Tibial artery (tissue), 4 donors: ENCODE results near the gene CAMSAP1.
A peak's percentile ranks its signal among the peaks of the same experiment; 100 is the strongest.
"Not testable (repeated sequence)": the region's sequence is repeated elsewhere in the genome, so short reads cannot be mapped to it uniquely, and the experiment has no call there.

Experiments used
- DNase-seq, 2 donors: peaks; one replicate each; pipeline ENCODE4 v3.0.0-alpha.2; 2019
- H3K27ac ChIP-seq, 2 donors: fragments of 200-600 bp; sonication (generic) in 1 of 2; 1 replicate in 1 of 2; 2 replicates in 1 of 2; pipeline ENCODE4 v1.5.1; 2018 to 2019; ENCODE audit warnings: mild to moderate bottlenecking in 1 of 2
- H3K27me3 ChIP-seq, 2 donors: fragments of 200-600 bp; sonication (generic) in 1 of 2; one replicate each; pipeline versions ENCODE4 v1.5.1 to v1.6.0; 2016 to 2019
- H3K36me3 ChIP-seq, 3 donors: fragments of 200-600 bp; sonication (generic) in 2 of 3; one replicate each; pipeline ENCODE4 v1.5.1; 2016 to 2019; ENCODE audit warnings: mild to moderate bottlenecking in 2 of 3
- H3K4me1 ChIP-seq, 4 donors: fragments of 200-600 bp; sonication (generic) in 2 of 4; 1 replicate in 3 of 4; 2 replicates in 1 of 4; pipeline ENCODE4 v1.5.1; 2016 to 2019
- H3K4me3 ChIP-seq, 2 donors: fragments of 200-600 bp; sonication (generic) in 1 of 2; 1 replicate in 1 of 2; 2 replicates in 1 of 2; pipeline ENCODE4 v1.5.1; 2018 to 2019; ENCODE audit warnings: mild to moderate bottlenecking in 2 of 2
- H3K9me3 ChIP-seq, 3 donors: fragments of 200-600 bp; sonication (generic) in 1 of 3; one replicate each; pipeline ENCODE4 v1.5.1; 2016 to 2019
- CTCF ChIP-seq, 2 experiments: fragments of 200-600 bp in 1 of 2; fragments of 450-650 bp in 1 of 2; IDR thresholded peaks; one replicate each; pipeline ENCODE4 v1.5.1; 2017 to 2019; ENCODE audit warnings: antibody characterized with exemption in 2 of 2, mild to moderate bottlenecking in 1 of 2, moderate library complexity in 1 of 2
- intact Hi-C: fragments of 100-400 bp; cut with DNase I; formaldehyde crosslinking; loops from one replicate; pipeline ENCODE4 v1.15.0; 2023; ENCODE audit warnings: low total_unique reads

CAMSAP1 gene

GRCh38 chr9:135919318-135919890, 12.1 kb upstream of the CAMSAP1 start:
- intact Hi-C loops: no loop called here
- Histone ChIP-seq H3K36me3 (peaks cover 32 to 40% (median 39%) of the 10 kb centered on the region in 3 donors), H3K27ac (no peak overlapping the region), H3K27me3 (no peaks in the 10 kb centered on the region), H3K4me3 (no peak overlapping the region), H3K9me3 (peaks cover 10 to 53% (median 51%) of the 10 kb centered on the region in 3 donors), H3K4me1 (no peaks in the 10 kb centered on the region)
- no peak for TF ChIP-seq CTCF (IDR thresholded peaks at IDR 0.05)
- DNase-seq: peak in 1 of 2 donors; percentile 49

- H3K4me1 ChIP-seq, H3K4me3 ChIP-seq, H3K27ac ChIP-seq, H3K27me3 ChIP-seq, intact Hi-C loops: not testable (repeated sequence)
- peak in 1 of 2 donors; percentile 7 for DNase-seq
- H3K9me3 ChIP-seq: peaks cover 10 to 79% (median 73%) of the 10 kb centered on the region in 3 donors
- peaks cover 57 to 64% (median 64%) of the 10 kb centered on the region in 3 donors for H3K36me3 ChIP-seq
These were observed 8.9 kb upstream of the CAMSAP1 start for GRCh38 chr9:135916227-135916626.

- H3K36me3 ChIP-seq: peaks cover 65 to 73% (median 72%) of the 10 kb centered on the region in 3 donors
- H3K9me3 ChIP-seq: peaks cover 10 to 79% (median 73%) of the 10 kb centered on the region in 3 donors
- H3K4me3 ChIP-seq: no peak overlapping the region
These were observed 7.6 kb upstream of the CAMSAP1 start for GRCh38 chr9:135914921-135915320.

GRCh38 chr9:135911233-135911632, 3.9 kb upstream of the CAMSAP1 start:
- H3K27ac ChIP-seq, H3K4me3 ChIP-seq, intact Hi-C loops, H3K27me3 ChIP-seq: not testable (repeated sequence)
- DNase-seq: peak in 1 of 2 donors; percentile 21
- peaks cover 0 to 23% (median 15%) of the 10 kb centered on the region in 4 donors for H3K4me1 ChIP-seq
- peaks cover 10 to 44% (median 39%) of the 10 kb centered on the region in 3 donors for H3K9me3 ChIP-seq
- H3K36me3 ChIP-seq: peaks cover 58% of the 10 kb centered on the region in 3 donors

More at GRCh38 chr9:135914921-135915320, 7.6 kb upstream of the CAMSAP1 start:
- intact Hi-C loops: no loop called here
- Histone ChIP-seq H3K27ac (no peak overlapping the region), H3K27me3 (no peaks in the 10 kb centered on the region), H3K4me1 (no peaks in the 10 kb centered on the region)
- TF ChIP-seq CTCF (IDR thresholded peaks at IDR 0.05): no peak
- peak in 1 of 2 donors; percentile 27 for DNase-seq

- Histone ChIP-seq H3K4me3 (no peak overlapping the region), H3K9me3 (peaks cover 9 to 39% (median 35%) of the 10 kb centered on the region in 3 donors), H3K4me1 (peaks cover 0 to 28% (median 18%) of the 10 kb centered on the region in 4 donors), H3K27ac (no peak overlapping the region), H3K27me3 (no peaks in the 10 kb centered on the region), H3K36me3 (peaks cover 53 to 54% (median 53%) of the 10 kb centered on the region in 3 donors)
- peak in 1 of 2 donors; percentile 34 for DNase-seq
- intact Hi-C loops: no loop called here
- no peak for TF ChIP-seq CTCF (IDR thresholded peaks at IDR 0.05)
These were observed 3.4 kb upstream of the CAMSAP1 start for GRCh38 chr9:135910757-135911156.

GRCh38 chr9:135910216-135910615, 2.9 kb upstream of the CAMSAP1 start:
- intact Hi-C loops: no loop called here
- TF ChIP-seq CTCF (IDR thresholded peaks at IDR 0.05): no peak
- Histone ChIP-seq H3K4me1 (peaks cover 0 to 33% (median 24%) of the 10 kb centered on the region in 4 donors), H3K27me3 (no peaks in the 10 kb centered on the region), H3K9me3 (peaks cover 4 to 34% (median 29%) of the 10 kb centered on the region in 3 donors), H3K36me3 (peaks cover 48% of the 10 kb centered on the region in 3 donors), H3K4me3 (no peak overlapping the region), H3K27ac (no peak overlapping the region)
- DNase-seq: peak in 1 of 2 donors; percentile 41
